ENCODE results near the gene CRISP1. TPM values are rescaled to one million over a fixed set of nuclear protein-coding genes. Genes with fewer than 3 reads are reported as not detected.

The CRISP1 gene, protein sequence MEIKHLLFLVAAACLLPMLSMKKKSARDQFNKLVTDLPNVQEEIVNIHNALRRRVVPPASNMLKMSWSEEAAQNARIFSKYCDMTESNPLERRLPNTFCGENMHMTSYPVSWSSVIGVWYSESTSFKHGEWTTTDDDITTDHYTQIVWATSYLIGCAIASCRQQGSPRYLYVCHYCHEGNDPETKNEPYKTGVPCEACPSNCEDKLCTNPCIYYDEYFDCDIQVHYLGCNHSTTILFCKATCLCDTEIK
- not detected for total RNA-seq

DNA sequence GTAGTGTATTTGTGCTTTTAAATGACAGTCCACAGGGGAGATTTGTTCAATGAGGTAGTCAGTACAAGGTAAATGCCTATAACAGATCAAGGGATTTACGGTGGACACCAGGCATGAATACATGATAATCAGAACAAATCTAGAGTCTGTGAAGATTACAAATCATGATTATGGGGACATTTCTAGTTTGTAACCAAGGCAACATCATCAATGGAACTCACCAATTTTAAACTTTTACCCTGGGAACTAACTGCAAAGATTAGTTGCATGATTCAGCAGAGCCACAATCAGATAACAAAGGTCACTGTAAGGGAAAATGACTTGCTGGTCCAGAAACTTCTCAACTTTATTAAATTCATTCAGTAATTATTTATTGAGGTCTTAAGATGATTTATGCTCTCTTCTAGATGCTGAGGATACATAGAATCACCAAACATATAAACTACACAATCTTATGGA, at the start of gene CRISP1:
Gene CRISP1 (minus strand): TSS at position 51 of the 459 bp plus-strand sequence. CDS start 9,135 bp downstream, outside the sequence.

DNA sequence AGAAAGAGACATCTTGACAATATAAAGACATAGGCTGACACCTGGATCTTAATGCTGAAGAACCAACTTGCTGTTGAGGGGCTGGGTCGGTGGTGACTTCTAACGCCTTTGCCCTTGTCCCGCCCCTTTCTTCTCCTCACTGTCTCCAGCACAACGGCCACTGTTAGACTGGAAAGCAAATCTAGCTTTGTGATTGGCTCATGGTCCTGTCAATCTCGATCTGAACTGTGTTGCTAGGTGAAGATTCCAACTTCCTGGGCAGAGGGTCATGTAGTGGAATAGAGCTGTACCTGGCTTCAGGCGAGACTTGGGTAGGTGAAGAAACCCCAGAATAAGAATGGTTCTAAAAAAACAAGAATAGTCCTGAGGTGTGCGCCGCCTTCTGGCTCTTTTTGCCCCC, 79.2 kb downstream of the CRISP1 start, which contains the start of gene PGK2:
Gene PGK2 (minus strand): TSS at position 110 of the 400 bp plus-strand sequence. CDS start 98 bp downstream, at position 12.

Other genes starting within 250 kb of the CRISP1 start
- gene RHAG, start 229.7 kb downstream of the CRISP1 start, total RNA-seq, result 3.5 TPM
- gene CRISP2, start 153.0 kb downstream of the CRISP1 start, total RNA-seq, result 0.55 TPM
- gene CRISP3, start 122.1 kb downstream of the CRISP1 start, total RNA-seq, result 0.22 TPM
- gene PGK2, start 79.2 kb downstream of the CRISP1 start, total RNA-seq, result not detected
- gene DEFB114, start 97.6 kb upstream of the CRISP1 start, total RNA-seq, result not detected
- not detected for gene DEFB113, start 103.1 kb upstream of the CRISP1 start, total RNA-seq
- not detected for gene DEFB110, start 155.5 kb upstream of the CRISP1 start, total RNA-seq
- not detected for gene DEFB112, start 183.4 kb upstream of the CRISP1 start, total RNA-seq